ENCODE measurements around the gene SYT14.

DNA sequence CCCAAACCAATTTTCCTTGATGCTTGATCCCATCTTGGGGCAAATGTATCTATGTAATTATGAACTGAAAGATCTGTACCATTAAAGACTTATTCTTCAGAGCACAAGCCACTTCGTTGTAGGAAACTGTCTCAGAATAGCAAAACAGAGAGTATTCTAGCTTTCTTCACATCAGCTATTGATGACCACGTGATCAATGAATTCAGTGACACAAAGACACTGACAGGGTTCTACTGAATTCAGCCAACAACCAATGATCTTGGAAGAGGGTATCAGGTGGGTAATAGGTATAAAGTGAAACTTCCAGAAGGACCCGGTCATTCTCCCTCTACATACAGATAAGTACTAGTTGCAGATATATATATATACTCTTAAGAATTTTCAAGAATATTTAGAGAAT lies 260.8 kb downstream of the SYT14 start:
- TF ChIP-seq, protein P1, sequence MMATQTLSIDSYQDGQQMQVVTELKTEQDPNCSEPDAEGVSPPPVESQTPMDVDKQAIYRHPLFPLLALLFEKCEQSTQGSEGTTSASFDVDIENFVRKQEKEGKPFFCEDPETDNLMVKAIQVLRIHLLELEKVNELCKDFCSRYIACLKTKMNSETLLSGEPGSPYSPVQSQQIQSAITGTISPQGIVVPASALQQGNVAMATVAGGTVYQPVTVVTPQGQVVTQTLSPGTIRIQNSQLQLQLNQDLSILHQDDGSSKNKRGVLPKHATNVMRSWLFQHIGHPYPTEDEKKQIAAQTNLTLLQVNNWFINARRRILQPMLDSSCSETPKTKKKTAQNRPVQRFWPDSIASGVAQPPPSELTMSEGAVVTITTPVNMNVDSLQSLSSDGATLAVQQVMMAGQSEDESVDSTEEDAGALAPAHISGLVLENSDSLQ (IDR thresholded peaks at IDR 0.05), result no peak
- TF ChIP-seq TARDBP (IDR thresholded peaks at IDR 0.05), result no peak
- TF ChIP-seq SP1 (IDR thresholded peaks at IDR 0.05), result no peak
- no peak for TF ChIP-seq FOXA1 (IDR thresholded peaks at IDR 0.05)
- TF ChIP-seq LEF1 (IDR thresholded peaks at IDR 0.05; ENCODE audit: borderline replicate concordance), result no peak
- TF ChIP-seq FOXM1 (IDR thresholded peaks at IDR 0.05; ENCODE audit: borderline replicate concordance), result no peak
- no peak for TF ChIP-seq ZNF384 (IDR thresholded peaks at IDR 0.05)
- no peak for TF ChIP-seq BHLHE40 (IDR thresholded peaks at IDR 0.05; ENCODE audit: borderline replicate concordance)
- no peak for TF ChIP-seq ELF4 (IDR thresholded peaks at IDR 0.05)
- TF ChIP-seq FOXK2 (IDR thresholded peaks at IDR 0.05), result no peak
- no peak for TF ChIP-seq CTBP1 (IDR thresholded peaks at IDR 0.05; ENCODE audit: borderline replicate concordance)
- no peak for TF ChIP-seq HDGF (IDR thresholded peaks at IDR 0.05; ENCODE audit: borderline replicate concordance)
- TF ChIP-seq SUZ12 (IDR thresholded peaks at IDR 0.05), result no peak
- TF ChIP-seq L3MBTL2 (conservative IDR thresholded peaks at IDR 0.05), result no peak

Measured in HEK293T (cell line).